Stomach (tissue), 19 donors: Measurements from ENCODE around the gene EPS8L1. TPM values are rescaled to one million over a fixed set of nuclear protein-coding genes. Genes with fewer than 3 reads are reported as not detected.
A peak's percentile ranks its signal among the peaks of the same experiment; 100 is the strongest.
"Not testable (repeated sequence)": the region's sequence is repeated elsewhere in the genome, so short reads cannot be mapped to it uniquely, and the experiment has no call there.

Experiments used
- DNase-seq, 2 donors: peaks; one replicate each; pipeline versions ENCODE4 v3.0.0 to v3.0.0-alpha.2; 2013 to 2019
- H3K27ac ChIP-seq, 5 donors: fragments of 200-600 bp in 4 of 5; sonication (generic) in 4 of 5; one replicate each; pipeline ENCODE4 v1.5.1; 2013 to 2019; ENCODE audit warnings: mild to moderate bottlenecking in 1 of 5, moderate library complexity in 1 of 5
- H3K27me3 ChIP-seq, 3 donors: fragments of 200-600 bp; sonication (generic); one replicate each; pipeline ENCODE4 v1.5.1; 2017 to 2019; ENCODE audit warnings: mixed run types in 1 of 3
- H3K36me3 ChIP-seq, 4 donors: fragments of 200-600 bp; sonication (generic); 1 replicate in 3 of 4; 2 replicates in 1 of 4; pipeline ENCODE4 v1.5.1; 2016 to 2019
- H3K4me1 ChIP-seq, 4 donors: fragments of 200-600 bp; sonication (generic); one replicate each; pipeline ENCODE4 v1.5.1; 2016 to 2019
- H3K4me3 ChIP-seq, 4 donors: fragments of 200-600 bp; sonication (generic) in 3 of 4; one replicate each; pipeline ENCODE4 v1.5.1; 2016 to 2019; ENCODE audit warnings: mild to moderate bottlenecking in 1 of 4
- H3K9me3 ChIP-seq, 4 donors: fragments of 200-600 bp; sonication (generic); one replicate each; pipeline ENCODE4 v1.5.1; 2016 to 2019
- EP300 ChIP-seq: sonication (generic); formaldehyde crosslinking; IDR thresholded peaks from one replicate; pipeline ENCODE4 v1.6.1; 2017; ENCODE audit warnings: antibody characterized with exemption
- POLR2A ChIP-seq, 4 donors: fragments of 450-650 bp; IDR thresholded peaks; one replicate each; pipeline ENCODE4 v1.6.1; 2016; ENCODE audit warnings: antibody characterized with exemption in 4 of 4, control low read depth in 2 of 4, mild to moderate bottlenecking in 1 of 4, moderate library complexity in 1 of 4
- POLR2AphosphoS5 ChIP-seq, 3 donors: sonication (generic); formaldehyde crosslinking; IDR thresholded peaks; one replicate each; pipeline ENCODE4 v1.6.1; 2016; ENCODE audit warnings: antibody characterized with exemption in 3 of 3
- WGBS, 5 donors: extraction: QIAGEN DNeasy Blood & Tissue Kit in 3 of 5; methylation state at CpG; one replicate each; pipeline versions ENCODE4 v1.1.5 to v1.1.7; 2013 to 2018; 5-methylcytosine and 5-hydroxymethylcytosine counted together
- intact Hi-C: fragments of 100-400 bp; cut with DNase I; formaldehyde crosslinking; loops from one replicate; pipeline ENCODE4 v1.15.1; 2023; ENCODE audit warnings: low total_unique reads
- long read RNA-seq, 10 donors: transcript quantifications; one replicate each; lab custom pipeline, GENCODE V29; 2026
- polyA plus RNA-seq, 3 donors: library from polyadenylated mRNA; stranded (reverse); fragments of 200-250 nt; gene quantifications; one replicate each; pipeline ENCODE4 v1.2.3, GENCODE V29; 2013
- total RNA-seq, 5 donors: library from RNA; depleted of rRNA; stranded (reverse); fragments of >200 nt; gene quantifications; one replicate each; pipeline versions ENCODE4 v1.1.0 to v1.2.3, GENCODE V29; 2014 to 2016
- TF ChIP-seq, protein P1 (sequence below), 7 experiments: fragments of 450-650 bp in 4 of 7; fragments of 200-600 bp in 3 of 7; sonication (generic) in 3 of 7; IDR thresholded peaks; one replicate each; pipeline ENCODE4 v1.5.1; 2016 to 2019; ENCODE audit warnings: antibody characterized with exemption in 7 of 7, control low read depth in 2 of 7, mild to moderate bottlenecking in 1 of 7
- donor health status: healthy with polysubstance abuse.
- donor health status: Bipolar disorder and iron deficiency.
- donor health status: healthy.

EPS8L1 gene
- total RNA-seq (100 to 1,000 TPM in 3 of 5 donors, 10 to 100 TPM in 2; 32.3 to 303 (median 114) TPM), polyA plus RNA-seq (100 to 1,000 TPM in 1 of 3 donors, 10 to 100 TPM in 2; 82.3 to 320 (median 87.5) TPM)
- long read RNA-seq, donor 1, partial matches to known transcripts = 7 of 10 reads
- long read RNA-seq, donor 1, other reads (novel, unspliced or antisense) = 0 of 10 reads
- long read RNA-seq, donor 2, partial matches to known transcripts = 7 of 11 reads
- long read RNA-seq, donor 2, other reads (novel, unspliced or antisense) = 0 of 11 reads
- long read RNA-seq, donor 3, partial matches to known transcripts = 0 of 2 reads
- long read RNA-seq, donor 3, other reads (novel, unspliced or antisense) = 0 of 2 reads
- long read RNA-seq, donor 4, partial matches to known transcripts = 0 of 1 reads
- long read RNA-seq, donor 4, other reads (novel, unspliced or antisense) = 0 of 1 reads
- long read RNA-seq, donor 5, partial matches to known transcripts = 0 of 1 reads
- long read RNA-seq, donor 5, other reads (novel, unspliced or antisense) = 0 of 1 reads
- long read RNA-seq, donor 6, transcript EPS8L1-206 (2 exons, 745 nt) = major isoform, 6 of 9 reads
- long read RNA-seq, donor 6, partial matches to known transcripts = 0 of 9 reads
- long read RNA-seq, donor 6, other reads (novel, unspliced or antisense) = 0 of 9 reads
- long read RNA-seq, donor 7, partial matches to known transcripts = 0 of 5 reads
- long read RNA-seq, donor 7, other reads (novel, unspliced or antisense) = 0 of 5 reads
- long read RNA-seq, donor 8, transcript EPS8L1-206 (2 exons, 745 nt) = major isoform, 6 of 14 reads
- long read RNA-seq, donor 8, partial matches to known transcripts = 6 of 14 reads
- long read RNA-seq, donor 8, other reads (novel, unspliced or antisense) = 0 of 14 reads
- long read RNA-seq, donor 9, partial matches to known transcripts = 9 of 12 reads
- long read RNA-seq, donor 9, other reads (novel, unspliced or antisense) = 0 of 12 reads
- long read RNA-seq, donor 10 = 0 reads

GRCh38 chr19:55075371-55075998, at the start of gene EPS8L1:
Gene EPS8L1 (plus strand): TSS chr19:55075869. CDS start chr19:55076445, 576 bp downstream.
- H3K9me3 ChIP-seq = no peaks in the 10 kb centered on the region
- intact Hi-C loops = no loop called here
- H3K4me3 ChIP-seq = peak within 1 kb of the TSS; percentile 8 to 42 (median 32)
- peaks cover 14 to 31% (median 17%) of the 10 kb centered on the region in 4 donors for H3K4me1 ChIP-seq
- TF ChIP-seq POLR2AphosphoS5 (IDR thresholded peaks at IDR 0.05) (peak in 2 of 3 donors; percentile 30 to 81), EP300 (no peak), POLR2A (IDR thresholded peaks at IDR 0.05) (no peak)
- TF ChIP-seq, protein P1, sequence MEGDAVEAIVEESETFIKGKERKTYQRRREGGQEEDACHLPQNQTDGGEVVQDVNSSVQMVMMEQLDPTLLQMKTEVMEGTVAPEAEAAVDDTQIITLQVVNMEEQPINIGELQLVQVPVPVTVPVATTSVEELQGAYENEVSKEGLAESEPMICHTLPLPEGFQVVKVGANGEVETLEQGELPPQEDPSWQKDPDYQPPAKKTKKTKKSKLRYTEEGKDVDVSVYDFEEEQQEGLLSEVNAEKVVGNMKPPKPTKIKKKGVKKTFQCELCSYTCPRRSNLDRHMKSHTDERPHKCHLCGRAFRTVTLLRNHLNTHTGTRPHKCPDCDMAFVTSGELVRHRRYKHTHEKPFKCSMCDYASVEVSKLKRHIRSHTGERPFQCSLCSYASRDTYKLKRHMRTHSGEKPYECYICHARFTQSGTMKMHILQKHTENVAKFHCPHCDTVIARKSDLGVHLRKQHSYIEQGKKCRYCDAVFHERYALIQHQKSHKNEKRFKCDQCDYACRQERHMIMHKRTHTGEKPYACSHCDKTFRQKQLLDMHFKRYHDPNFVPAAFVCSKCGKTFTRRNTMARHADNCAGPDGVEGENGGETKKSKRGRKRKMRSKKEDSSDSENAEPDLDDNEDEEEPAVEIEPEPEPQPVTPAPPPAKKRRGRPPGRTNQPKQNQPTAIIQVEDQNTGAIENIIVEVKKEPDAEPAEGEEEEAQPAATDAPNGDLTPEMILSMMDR (IDR thresholded peaks at IDR 0.05) = no peak
- no peaks in the 10 kb centered on the region for H3K36me3 ChIP-seq
- WGBS, 5 donors = 19 to 35% (median 24%) methylated on average over 16 to 18 of the region's 18 CpGs
- H3K27me3 ChIP-seq = peaks cover 2 to 89% (median 25%) of the 10 kb centered on the region in 3 donors
- H3K27ac ChIP-seq = peak within 1 kb of the TSS; percentile 49 to 74 (median 72)
- DNase-seq = peak; percentile 89 to 94

DNA sequence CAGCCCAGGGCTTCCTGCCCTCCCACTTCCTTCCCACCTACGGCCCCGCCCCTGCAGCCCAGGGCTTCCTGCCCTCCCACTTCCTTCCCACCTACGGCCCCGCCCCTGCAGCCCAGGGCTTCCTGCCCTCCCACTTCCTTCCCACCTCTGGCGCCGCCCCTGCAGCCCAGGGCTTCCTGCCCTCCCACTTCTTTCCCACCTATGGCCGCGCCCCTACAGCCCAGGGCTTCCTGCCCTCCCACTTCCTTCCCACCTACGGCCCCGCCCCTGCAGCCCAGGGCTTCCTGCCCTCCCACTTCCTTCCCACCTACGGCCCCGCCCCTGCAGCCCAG, 48.6 kb upstream of the EPS8L1 start:
- DNase-seq, H3K36me3 ChIP-seq, H3K4me1 ChIP-seq, H3K27me3 ChIP-seq, H3K27ac ChIP-seq, intact Hi-C loops, H3K4me3 ChIP-seq, H3K9me3 ChIP-seq: not testable (repeated sequence)
- 80 to 88% (median 85%) methylated on average over 1 to 9 of the region's 12 CpGs; no CpG with 5 or more reads in 2 of the 5 donors for WGBS, 5 donors

DNA sequence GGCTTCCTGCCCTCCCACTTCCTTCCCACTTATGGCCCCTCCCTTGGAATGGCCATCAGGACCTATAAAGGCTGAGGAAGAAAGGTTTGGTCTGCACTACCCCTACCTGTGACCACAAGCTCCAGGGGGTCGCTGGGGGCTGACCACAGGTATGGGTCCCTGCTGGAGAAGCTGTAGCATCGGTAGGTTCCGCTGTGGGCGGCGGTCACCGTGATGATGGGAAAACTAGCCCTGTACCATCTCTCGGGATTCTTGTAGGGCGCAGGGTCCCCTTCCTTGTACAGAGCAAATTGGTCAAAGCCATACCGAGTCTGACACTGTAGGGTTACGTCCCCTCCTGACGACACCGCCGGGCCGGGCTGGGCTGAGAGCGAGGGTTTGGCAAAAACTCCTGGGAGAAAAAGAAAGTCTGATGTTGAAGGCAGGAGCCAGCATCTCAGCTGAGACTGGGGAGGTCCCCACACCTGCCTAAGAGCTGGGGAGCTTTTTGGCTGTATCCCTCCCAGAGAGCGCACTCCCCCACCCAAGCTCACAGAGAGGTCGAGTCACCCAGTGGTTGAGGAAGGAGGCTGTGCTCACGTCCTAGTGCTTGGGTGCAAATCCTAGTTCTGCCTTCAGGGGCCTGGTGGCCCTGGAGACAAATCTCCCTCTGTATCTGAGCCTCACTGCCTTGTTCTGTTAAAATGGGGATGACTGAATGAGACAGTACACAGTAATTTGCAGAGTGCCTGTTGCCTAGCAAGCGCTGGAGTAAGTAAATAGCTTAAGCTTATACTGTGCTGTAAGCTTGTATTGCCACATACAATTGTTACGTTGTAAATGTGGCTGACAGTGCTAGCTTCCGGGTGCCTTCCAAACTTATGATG, 48.0 kb upstream of the EPS8L1 start:
- DNase-seq = no peak
- Histone ChIP-seq H3K4me3 (no peak overlapping the region), H3K9me3 (no peaks in the 10 kb centered on the region), H3K27me3 (no peaks in the 10 kb centered on the region), H3K36me3 (no peaks in the 10 kb centered on the region), H3K4me1 (no peaks in the 10 kb centered on the region), H3K27ac (no peak overlapping the region)
- WGBS, 5 donors = 82 to 87% (median 83%) methylated on average over 20 to 21 of the region's 21 CpGs
- TF ChIP-seq POLR2A (IDR thresholded peaks at IDR 0.05) (no peak), EP300 (no peak), POLR2AphosphoS5 (IDR thresholded peaks at IDR 0.05) (no peak)
- TF ChIP-seq, protein P1 (IDR thresholded peaks at IDR 0.05) = no peak
- intact Hi-C loops = no loop called here

- Histone ChIP-seq H3K9me3 (no peaks in the 10 kb centered on the region), H3K27ac (no peak overlapping the region), H3K36me3 (no peaks in the 10 kb centered on the region), H3K4me3 (no peak overlapping the region), H3K27me3 (no peaks in the 10 kb centered on the region), H3K4me1 (no peaks in the 10 kb centered on the region)
- no peak for DNase-seq
- intact Hi-C loops = no loop called here
- TF ChIP-seq POLR2A (IDR thresholded peaks at IDR 0.05) = no peak
- TF ChIP-seq, protein P1 (IDR thresholded peaks at IDR 0.05) = no peak
- WGBS, 5 donors = 80 to 89% (median 87%) methylated on average over 7 of the region's 7 CpGs
These were observed 46.9 kb upstream of the EPS8L1 start for GRCh38 chr19:55028757-55029156.
